K562 (cell line): ENCODE results near the gene KCNN3.

Source experiments
- CBX2 ChIP-seq: fragments of 200-600 bp; sonication (generic); IDR thresholded peaks from one replicate; pipeline ENCODE4 v1.6.1; 2012; ENCODE audit warnings: mild to moderate bottlenecking, low read length, inconsistent platforms; ENCODE audit not compliant: insufficient read depth, poor library complexity, severe bottlenecking
- CEBPG ChIP-seq, 3 experiments: fragments of 200-800 bp in 1 of 3; sonication (Bioruptor generic) in 1 of 3; sonication (generic) in 1 of 3; formaldehyde crosslinking in 1 of 3; IDR thresholded peaks in 2 of 3; conservative IDR thresholded peaks in 1 of 3; 2 replicates each; pipeline versions ENCODE4 v1.6.1 to v1.8.0; 2016 to 2022; ENCODE audit warnings: missing compliant biosample characterization in 2 of 3, missing genetic modification characterization in 2 of 3, mild to moderate bottlenecking in 1 of 3, missing genetic modification reagents in 1 of 3
- CTCF ChIP-seq, 3 experiments: IDR thresholded peaks in 2 of 3; conservative IDR thresholded peaks in 1 of 3; 2 replicates each; pipeline ENCODE4 v1.5.1; 2011 to 2012; ENCODE audit warnings: low read length in 3 of 3, mild to moderate bottlenecking in 3 of 3, control low read depth in 2 of 3, improper control_type of control experiment in 1 of 3, inconsistent platforms in 1 of 3, low read depth in 1 of 3, mixed read lengths in 1 of 3, moderate library complexity in 1 of 3; ENCODE audit not compliant: insufficient read depth in 2 of 3
- EGR1 ChIP-seq: fragments of 450-650 bp; conservative IDR thresholded peaks from 2 replicates; pipeline ENCODE4 v1.6.1; 2017; ENCODE audit warnings: mild to moderate bottlenecking
- EZH2 ChIP-seq: IDR thresholded peaks from 2 replicates; pipeline ENCODE4 v1.6.1; 2012; ENCODE audit warnings: low read depth, mild to moderate bottlenecking, inconsistent platforms, low read length, borderline replicate concordance
- HIVEP1 ChIP-seq: fragments of 250-450 bp; sonication (Bioruptor Pico); IDR thresholded peaks from 2 replicates; pipeline ENCODE4 v1.4.0; 2020; ENCODE audit warnings: mild to moderate bottlenecking
- JUND ChIP-seq, 2 experiments: IDR thresholded peaks; 2 replicates in 1 of 2; 3 replicates in 1 of 2; pipeline ENCODE4 v1.6.1; 2011; ENCODE audit warnings: borderline replicate concordance in 2 of 2, low read depth in 2 of 2, low read length in 2 of 2, improper control_type of control experiment in 1 of 2, missing biosample characterization in 1 of 2, missing genetic modification characterization in 1 of 2, missing genetic modification reagents in 1 of 2
- NFRKB ChIP-seq: fragments of 450-650 bp; IDR thresholded peaks from 2 replicates; pipeline ENCODE4 v1.6.1; 2016; ENCODE audit warnings: low read depth
- POLR2AphosphoS5 ChIP-seq: IDR thresholded peaks from 2 replicates; pipeline ENCODE4 v1.6.1; 2011; ENCODE audit warnings: mild to moderate bottlenecking, low read depth, low read length, moderate library complexity; ENCODE audit not compliant: control insufficient read depth, insufficient read depth
- ZNF140 ChIP-seq: fragments of 250-450 bp; sonication (Bioruptor Pico); IDR thresholded peaks from 2 replicates; pipeline ENCODE4 v1.8.0; 2021; ENCODE audit warnings: moderate library complexity, mild to moderate bottlenecking, inconsistent platforms
- ZNF311 ChIP-seq: fragments of 250-450 bp; sonication (Bioruptor Pico); IDR thresholded peaks from 2 replicates; pipeline ENCODE4 v1.4.0; 2020; ENCODE audit warnings: mild to moderate bottlenecking, moderate library complexity

DNA sequence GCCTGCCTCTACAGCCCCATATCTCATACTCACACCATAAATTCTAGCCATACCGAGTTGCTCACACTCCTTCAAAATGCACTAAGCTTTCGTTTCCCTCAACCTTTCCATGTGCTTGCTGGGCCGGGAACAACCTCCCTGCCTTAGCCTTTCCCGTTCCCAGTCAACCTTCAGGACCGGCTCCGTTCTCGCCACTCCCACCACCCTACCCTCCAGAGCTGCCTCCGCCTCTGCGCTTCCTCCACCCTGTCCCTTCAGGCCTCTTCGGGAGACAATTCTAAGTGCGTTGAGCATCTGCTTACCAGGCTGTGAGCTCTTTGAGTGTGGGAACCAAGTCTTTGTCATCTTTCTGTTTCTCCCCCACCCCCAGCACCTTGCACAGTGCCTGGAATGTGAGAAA lies 31.6 kb downstream of the KCNN3 start:
- TF ChIP-seq POLR2AphosphoS5, result no peak
- no peak for TF ChIP-seq EZH2
- no peak for TF ChIP-seq EGR1
- TF ChIP-seq ZNF311 (CRISPR knock-in tag), result no peak
- no peak for TF ChIP-seq CEBPG (CRISPR knock-in tag; IDR thresholded peaks at IDR 0.05)
- no peak for TF ChIP-seq CEBPG (tag; conservative IDR thresholded peaks at IDR 0.05 in 1 of 2, IDR thresholded peaks at IDR 0.05 in 1 of 2)
- no peak for TF ChIP-seq CTCF (IDR thresholded peaks at IDR 0.05 in 2 of 3, conservative IDR thresholded peaks at IDR 0.05 in 1 of 3; ENCODE audit: insufficient read depth in 2 of 3, low read depth in 1 of 3, low read length in 3 of 3)
- no peak for TF ChIP-seq CBX2
- no peak for TF ChIP-seq JUND (IDR thresholded peaks at IDR 0.05; ENCODE audit: borderline replicate concordance, low read depth, low read length)
- TF ChIP-seq JUND (tag; IDR thresholded peaks at IDR 0.05; ENCODE audit: borderline replicate concordance, low read depth, low read length), result no peak
- no peak for TF ChIP-seq HIVEP1
- no peak for TF ChIP-seq NFRKB
- no peak for TF ChIP-seq ZNF140 (CRISPR knock-in tag)
